Measurements from ENCODE around the gene SPECC1L.

- TF ChIP-seq EZH2 (IDR thresholded peaks at IDR 0.05; ENCODE audit: insufficient read depth, low read length), result no peak
- no peak for TF ChIP-seq CTCF (IDR thresholded peaks at IDR 0.05; ENCODE audit: insufficient read depth, low read depth, low read length)
Measured at GRCh38 chr22:24406322-24407277, 136.0 kb downstream of the SPECC1L start.
